Activated T-cell treated with anti-CD3 and anti-CD28 coated beads for 24 hours (primary cell): Measurements from ENCODE around the gene MTMR3.
"Not testable (repeated sequence)": the region's sequence is repeated elsewhere in the genome, so short reads cannot be mapped to it uniquely, and the experiment has no call there.

ENCODE experiments used
- DNase-seq: peaks from one replicate; pipeline ENCODE4 v3.0.0-alpha.2; 2020; ENCODE audit warnings: low read depth

MTMR3 gene

DNA sequence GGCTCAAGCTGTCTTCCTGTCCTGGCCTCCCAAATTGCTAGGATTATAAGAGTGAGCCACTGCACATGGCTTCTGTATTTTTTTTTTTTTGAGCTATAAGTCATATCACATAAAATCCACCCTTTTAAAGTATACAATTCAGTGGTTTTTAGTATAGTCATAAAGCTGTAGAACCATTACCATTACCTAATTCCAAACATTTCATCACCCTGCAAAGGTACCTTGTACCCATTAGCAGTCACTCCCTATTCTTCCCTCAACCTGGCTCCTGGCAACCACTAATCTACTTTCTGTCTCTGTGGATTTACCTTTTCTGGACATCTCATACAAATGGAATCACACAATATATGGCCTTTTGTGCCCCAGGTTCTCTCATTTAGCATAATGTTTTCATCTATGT is 84.5 kb downstream of the MTMR3 start:
- no peak for DNase-seq

DNA sequence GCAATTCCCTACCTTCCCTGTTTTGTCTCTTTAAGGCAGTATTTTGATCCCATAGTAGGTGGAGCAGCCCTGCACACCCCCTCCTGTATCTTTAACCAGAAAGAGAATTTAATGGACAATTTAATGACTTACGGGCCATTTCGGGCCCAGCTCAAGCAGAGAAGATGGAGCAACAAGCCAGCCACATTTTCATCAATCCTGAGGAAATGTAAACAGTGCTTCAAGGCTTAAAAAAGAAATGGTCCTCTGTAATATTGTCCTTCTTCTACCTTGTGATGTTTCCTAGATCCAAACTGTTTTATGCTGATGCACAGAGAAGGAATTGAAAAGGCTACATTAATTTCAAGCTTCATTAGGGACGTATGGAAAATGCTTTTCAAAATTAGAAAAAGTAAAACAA is 88.6 kb downstream of the MTMR3 start:
- DNase-seq, result no peak

DNA sequence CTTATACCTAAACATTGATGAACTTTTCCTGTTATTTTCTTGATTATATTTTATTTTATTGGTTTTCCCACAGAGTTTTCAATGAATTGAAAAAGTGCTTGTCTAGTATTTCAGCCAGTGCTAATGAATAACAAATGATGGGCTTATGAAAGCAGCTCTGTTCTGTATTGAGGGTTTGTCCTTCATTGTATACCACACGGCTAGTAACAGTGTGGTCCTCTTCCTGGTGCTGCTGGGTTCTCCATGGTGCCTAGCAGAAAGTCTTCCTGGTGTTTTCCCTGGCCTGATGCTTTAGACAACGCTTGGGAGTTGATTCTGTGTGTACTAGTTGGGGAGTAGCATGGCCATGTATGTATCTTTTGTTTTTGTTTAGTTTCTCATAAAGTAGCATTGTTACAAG is 89.1 kb downstream of the MTMR3 start:
- no peak for DNase-seq

- no peak for DNase-seq
Measured at GRCh38 chr22:29973269-29973668, 90.3 kb downstream of the MTMR3 start.

DNA sequence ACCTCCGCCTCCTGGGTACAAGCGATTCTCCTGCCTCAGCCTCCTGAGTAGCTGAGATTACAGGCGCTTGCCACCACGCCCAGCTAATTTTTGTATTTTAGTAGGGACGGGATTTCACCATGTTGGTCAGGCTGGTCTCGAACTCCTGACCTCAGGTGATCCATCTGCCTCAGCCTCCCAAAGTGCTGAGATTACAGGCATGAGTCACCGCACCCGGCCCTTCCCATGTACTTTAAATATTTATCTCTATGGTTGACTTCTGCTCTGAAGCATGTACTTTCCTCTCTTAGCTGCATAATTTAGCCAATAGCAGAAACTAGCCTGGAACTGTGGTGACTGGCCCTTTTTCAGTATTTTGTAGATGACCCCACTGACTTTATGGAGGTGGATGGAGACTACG is 90.7 kb downstream of the MTMR3 start:
- DNase-seq, result not testable (repeated sequence)

GRCh38 chr22:29975494-29975893 is 92.5 kb downstream of the MTMR3 start:
- DNase-seq, result no peak

GRCh38 chr22:29977107-29977506 is 94.1 kb downstream of the MTMR3 start:
- no peak for DNase-seq

DNA sequence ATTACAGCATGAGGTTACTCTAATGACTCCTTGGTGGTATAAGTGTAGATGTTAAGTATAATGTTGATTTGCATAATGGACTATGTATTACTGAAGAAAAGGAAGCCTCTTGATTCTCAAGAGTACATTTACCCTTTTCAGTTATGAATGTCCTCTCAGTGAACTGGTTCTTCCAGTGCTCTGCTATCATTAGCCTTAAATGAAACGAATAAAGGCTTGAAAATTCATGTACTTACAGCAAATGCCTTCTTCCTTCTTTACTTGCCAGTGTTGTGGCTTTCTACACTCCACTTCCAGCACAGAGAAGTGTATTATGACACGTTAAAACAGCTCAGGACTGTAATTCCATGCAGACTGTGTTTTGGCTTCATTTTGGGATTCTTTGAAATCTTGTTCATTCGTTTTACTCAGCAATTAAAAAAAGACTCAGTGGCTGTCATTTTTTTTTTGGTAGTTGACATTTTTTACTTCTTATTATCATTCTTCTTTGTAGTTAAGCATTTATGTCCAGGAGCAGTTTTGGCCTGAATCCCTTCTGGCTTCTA is 96.9 kb downstream of the MTMR3 start:
- no peak for DNase-seq

- DNase-seq, result no peak
Measured at GRCh38 chr22:29983296-29983917, 100.4 kb downstream of the MTMR3 start.

GRCh38 chr22:29985912-29986311 is 102.9 kb downstream of the MTMR3 start:
- DNase-seq, result no peak

DNA sequence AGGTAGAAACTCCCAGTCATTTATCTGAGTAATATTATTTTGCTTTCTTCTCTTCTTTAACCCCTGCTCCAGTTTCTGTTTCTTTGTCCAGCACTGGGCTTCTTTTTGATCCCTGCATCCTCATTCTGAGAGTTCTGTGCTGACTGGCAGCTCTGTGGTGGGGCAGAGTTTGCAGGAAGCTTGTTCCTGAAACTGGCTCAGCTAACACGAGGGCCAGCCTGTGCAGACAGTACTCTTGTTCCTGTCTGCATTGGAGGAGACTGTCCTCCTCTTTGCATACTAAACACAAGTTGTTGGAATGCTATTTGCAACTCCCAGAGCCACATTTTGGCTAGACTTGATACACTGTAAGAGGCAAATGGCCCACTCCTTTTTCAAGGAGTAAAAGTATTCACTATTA is 104.2 kb downstream of the MTMR3 start:
- DNase-seq, result no peak

GRCh38 chr22:29988719-29989118 is 105.7 kb downstream of the MTMR3 start:
- no peak for DNase-seq

DNA sequence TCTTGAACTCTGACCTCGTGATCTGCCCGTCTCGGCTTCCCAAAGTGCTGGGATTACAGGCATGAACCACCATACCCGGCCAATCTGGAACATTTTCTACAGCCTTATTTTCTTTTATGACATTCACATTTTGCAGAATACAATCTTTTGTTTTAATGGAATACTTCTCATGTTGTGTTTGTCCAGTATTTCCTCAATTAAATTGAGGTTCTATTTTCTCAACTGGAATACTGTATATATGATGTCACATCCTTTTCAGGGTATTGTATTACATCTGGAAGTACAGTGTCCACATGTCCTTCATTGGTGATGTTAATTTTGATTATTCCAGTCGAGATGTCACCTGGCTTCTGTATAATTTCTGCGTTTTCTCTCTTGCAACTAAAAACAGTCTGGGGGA is 106.5 kb downstream of the MTMR3 start:
- no peak for DNase-seq

DNA sequence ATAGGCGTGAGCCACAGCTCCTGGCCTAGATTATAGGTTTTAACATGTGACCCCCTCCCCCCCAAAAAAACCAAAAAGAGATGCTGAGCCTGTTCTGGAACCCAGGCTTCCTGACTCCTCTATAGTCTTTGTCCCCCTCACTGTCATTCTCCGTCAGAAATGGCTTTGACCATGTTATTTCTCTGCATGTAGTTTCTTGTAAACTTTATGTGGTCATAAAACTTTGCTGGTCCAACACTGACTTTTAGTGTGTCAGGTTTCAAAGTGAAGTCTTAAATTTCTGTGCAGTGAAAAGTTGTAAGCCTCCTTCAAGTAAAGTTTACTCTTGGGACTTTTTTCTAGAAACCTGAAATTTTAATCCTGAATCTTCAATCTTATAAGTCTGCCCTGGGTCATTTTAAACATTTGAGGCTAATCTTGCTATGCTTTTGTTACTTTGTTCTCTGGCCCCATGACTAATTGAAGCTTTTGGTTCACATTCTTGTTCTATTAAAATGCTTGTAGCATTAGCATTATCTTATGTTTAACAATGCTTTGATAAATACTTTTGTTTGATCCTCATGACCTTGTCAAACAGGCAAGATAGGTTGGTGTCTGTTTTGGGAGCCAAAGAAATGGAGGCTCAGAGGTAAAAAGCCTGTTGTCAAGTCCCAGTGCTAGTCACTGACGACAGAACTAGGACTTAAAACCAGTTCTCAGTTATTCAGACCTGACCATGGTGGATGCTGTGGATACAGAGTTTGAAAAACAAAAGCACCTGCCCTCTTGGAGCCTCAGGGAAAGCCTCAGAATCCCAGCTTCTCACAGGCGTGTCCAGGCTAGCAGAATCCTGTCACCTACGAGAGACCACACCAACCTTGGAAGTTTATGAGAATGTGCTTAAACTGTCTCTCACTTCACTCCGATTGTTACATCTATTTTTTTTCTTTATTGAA is 109.6 kb downstream of the MTMR3 start:
- no peak for DNase-seq

- DNase-seq, result no peak
Measured at GRCh38 chr22:29994027-29994715, 111.2 kb downstream of the MTMR3 start.

DNA sequence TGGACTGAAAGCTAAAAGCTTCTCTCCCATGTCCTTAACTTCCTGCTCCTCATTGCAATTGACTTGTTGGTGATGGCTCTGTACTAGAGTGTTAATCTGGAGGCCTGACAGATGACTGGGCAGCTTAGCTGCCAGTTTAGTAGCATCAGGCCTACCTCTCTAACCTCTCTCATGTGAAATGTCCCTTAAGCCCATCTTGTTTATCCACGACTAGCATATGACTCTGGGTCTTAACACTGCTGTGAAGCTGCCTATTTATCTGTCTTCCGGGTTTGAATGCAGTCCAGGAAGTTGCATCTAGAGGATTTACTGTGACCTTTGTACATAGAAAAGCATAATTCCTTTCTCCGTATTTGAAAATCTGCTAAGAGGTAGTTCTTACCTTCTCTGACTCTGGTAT is 112.0 kb downstream of the MTMR3 start:
- no peak for DNase-seq

GRCh38 chr22:29997107-29997506 is 114.1 kb downstream of the MTMR3 start:
- no peak for DNase-seq

DNA sequence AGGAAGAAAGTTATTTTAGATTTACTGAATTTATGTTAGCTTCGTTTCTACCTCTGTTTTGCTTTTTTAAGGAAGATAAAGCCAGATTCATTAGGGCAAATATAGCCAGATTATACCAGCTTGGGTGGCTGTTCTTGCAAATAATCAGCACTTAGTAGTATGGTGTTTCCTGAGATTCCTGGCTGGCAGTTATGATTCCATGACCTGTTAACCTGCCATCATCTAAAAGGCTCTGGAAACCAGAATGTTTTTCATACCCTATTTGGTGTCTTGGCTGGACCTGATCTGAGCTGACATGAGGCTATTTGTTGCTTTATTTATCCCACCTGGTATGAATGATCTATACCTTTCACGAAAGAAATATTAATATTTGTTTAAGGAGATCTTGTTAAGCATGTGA is 114.5 kb downstream of the MTMR3 start:
- DNase-seq, result no peak

GRCh38 chr22:29998627-29999384 is 115.8 kb downstream of the MTMR3 start:
- DNase-seq, result no peak

GRCh38 chr22:30000566-30000965 is 117.6 kb downstream of the MTMR3 start:
- no peak for DNase-seq

DNA sequence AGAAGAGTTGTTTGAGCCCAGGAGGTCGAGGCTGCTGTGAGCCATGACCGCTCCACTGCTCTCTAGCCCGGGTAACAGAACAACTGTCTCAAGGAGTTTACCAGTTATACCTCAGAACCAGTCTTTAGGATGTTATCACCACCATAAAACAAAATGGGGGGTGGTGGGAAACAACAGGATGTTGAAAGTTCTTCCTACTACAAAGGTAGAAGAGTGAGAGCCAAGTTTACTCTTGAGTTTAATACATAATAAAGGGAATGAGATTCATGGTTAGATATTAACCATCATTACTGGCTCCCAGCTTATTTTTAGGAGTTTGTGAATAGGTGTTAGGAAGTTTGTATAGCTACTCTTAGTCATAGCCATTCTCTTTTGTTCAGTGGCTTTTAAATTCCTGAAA is 118.5 kb downstream of the MTMR3 start:
- no peak for DNase-seq
